H1 (cell line): ENCODE results near the gene RARRES2. TPM values are rescaled to one million over a fixed set of nuclear protein-coding genes. Genes with fewer than 3 reads are reported as not detected.

ENCODE experiments used
- CBX8 ChIP-seq: fragments of 300-800, 300-1000 bp; sonication (generic); IDR thresholded peaks from 2 replicates; pipeline ENCODE4 v1.7.1; 2016; ENCODE audit warnings: low read depth, low read length, borderline replicate concordance
- CEBPB ChIP-seq: IDR thresholded peaks from 2 replicates; pipeline ENCODE4 v1.6.1; 2012; ENCODE audit warnings: low read depth, low read length
- KDM5A ChIP-seq: fragments of 200-600 bp; IDR thresholded peaks from 2 replicates; pipeline ENCODE4 v1.7.1; 2012; ENCODE audit warnings: mild to moderate bottlenecking, low read length, inconsistent platforms, mixed read lengths
- NANOG ChIP-seq: IDR thresholded peaks from 2 replicates; pipeline ENCODE4 v1.6.1; 2011; ENCODE audit warnings: low read length, low read depth, mild to moderate bottlenecking, inconsistent platforms; ENCODE audit not compliant: insufficient read depth, poor library complexity, severe bottlenecking
- TAF7 ChIP-seq: optimal IDR thresholded peaks from 2 replicates; pipeline ENCODE3; 2011; ENCODE audit warnings: low read depth, mild to moderate bottlenecking, inconsistent platforms, low read length, moderate library complexity, borderline replicate concordance
- polyA plus RNA-seq, 7 experiments: library from polyadenylated mRNA; depleted of rRNA in 3 of 7; stranded (reverse) in 5 of 7; unstranded in 2 of 7; fragments of >200 nt in 5 of 7; fragments of 200-250 nt in 2 of 7; gene quantifications; 1 replicate in 5 of 7; 2 replicates in 1 of 7; 4 replicates in 1 of 7; pipeline versions ENCODE4 v1.2.1 to v1.2.3, GENCODE V29; 2011 to 2013; ENCODE audit warnings: missing spikeins in 2 of 7, mixed read lengths in 2 of 7
- total RNA-seq: library from RNA; stranded (reverse); fragmentation: NEBNext Ultra II Directional; extraction: Animal tissue kit (Norgen Biotek cat#: 25700); gene quantifications from 2 replicates; pipeline ENCODE4 v1.2.1, GENCODE V29; 2021
- TF ChIP-seq, protein P1 (sequence below): IDR thresholded peaks from 2 replicates; pipeline ENCODE4 v1.6.1; 2011; ENCODE audit warnings: low read depth, mild to moderate bottlenecking, low read length; ENCODE audit not compliant: insufficient read depth

The RARRES2 gene
- total and polyA plus RNA-seq, 2 of the 8 experiments (the other 6 are each of a cell fraction or from before 2014, with no cell fraction given) = 254 to 441 TPM

DNA sequence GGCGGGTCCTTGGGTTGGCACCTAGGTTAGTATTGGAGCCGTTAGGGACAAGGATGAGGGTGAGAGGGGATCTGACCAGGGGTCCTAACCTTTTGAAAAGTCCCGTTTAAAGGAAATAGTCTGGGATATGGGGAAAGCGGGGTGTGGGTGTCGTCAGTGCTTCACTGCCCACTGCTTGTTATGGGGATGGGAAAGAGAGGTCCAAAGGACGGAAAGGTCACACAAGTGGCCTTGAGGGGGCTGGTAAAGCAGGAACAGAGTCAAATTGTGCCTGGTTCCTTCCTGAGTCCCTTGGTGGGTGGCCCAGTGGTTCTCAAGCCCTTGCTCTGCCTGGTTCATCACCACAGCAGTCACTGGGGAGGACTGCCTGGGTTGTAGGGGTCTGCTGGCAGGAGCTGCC, 35.1 kb upstream of the RARRES2 start (continued):
- TF ChIP-seq, protein P1, sequence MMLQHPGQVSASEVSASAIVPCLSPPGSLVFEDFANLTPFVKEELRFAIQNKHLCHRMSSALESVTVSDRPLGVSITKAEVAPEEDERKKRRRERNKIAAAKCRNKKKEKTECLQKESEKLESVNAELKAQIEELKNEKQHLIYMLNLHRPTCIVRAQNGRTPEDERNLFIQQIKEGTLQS = no peak
- TF ChIP-seq CBX8 (no peak), TAF7 (no peak), NANOG (no peak), CEBPB (no peak), KDM5A (no peak)
